Testis (tissue), 3 donors: ENCODE results near the gene CNTN6. TPM values are rescaled to one million over a fixed set of nuclear protein-coding genes. Genes with fewer than 3 reads are reported as not detected.

Experiments
- DNase-seq: peaks from one replicate; pipeline ENCODE4 v3.0.0-alpha.2; 2019
- H3K27ac ChIP-seq, 2 donors: fragments of 200-600 bp; sonication (generic); one replicate each; pipeline ENCODE4 v1.5.1; 2019
- H3K27me3 ChIP-seq: fragments of 200-600 bp; sonication (generic); one replicate; pipeline ENCODE4 v1.5.1; 2019
- H3K36me3 ChIP-seq: fragments of 200-600 bp; sonication (generic); one replicate; pipeline ENCODE4 v1.5.1; 2017; ENCODE audit warnings: low read depth; ENCODE audit errors: missing control alignments
- H3K4me1 ChIP-seq: fragments of 200-600 bp; sonication (generic); one replicate; pipeline ENCODE4 v1.5.1; 2019
- H3K4me3 ChIP-seq, 2 donors: fragments of 200-600 bp; sonication (generic); one replicate each; pipeline ENCODE4 v1.5.1; 2017 to 2019
- H3K9me3 ChIP-seq: fragments of 200-600 bp; sonication (generic); one replicate; pipeline ENCODE4 v1.5.1; 2017
- POLR2A ChIP-seq: fragments of 450-650 bp; IDR thresholded peaks from one replicate; pipeline ENCODE4 v1.6.1; 2017; ENCODE audit warnings: antibody characterized with exemption, mild to moderate bottlenecking, moderate library complexity
- WGBS, 2 donors: methylation state at CpG; one replicate each; pipeline ENCODE4 v1.1.5; 2018; 5-methylcytosine and 5-hydroxymethylcytosine counted together
- intact Hi-C: fragments of 100-400 bp; cut with DNase I; formaldehyde crosslinking; loops from one replicate; pipeline ENCODE4 v1.15.1; 2023; ENCODE audit warnings: low total_unique reads
- polyA plus RNA-seq: library from polyadenylated mRNA; stranded (reverse); fragments of 350-450 nt; fragmentation: Illumina TruSeq; extraction: RNeasy Lipid Tissue Mini Kit (QIAGEN cat#74804); gene quantifications from one replicate; pipeline ENCODE4 v1.2.3, GENCODE V29; 2014; ENCODE audit warnings: low read depth, low replicate concordance; ENCODE audit not compliant: insufficient read depth
- total RNA-seq, 2 donors: library from RNA; depleted of rRNA; stranded (reverse); fragments of >200 nt; gene quantifications; one replicate each; pipeline ENCODE4 v1.2.3, GENCODE V29; 2016
- TF ChIP-seq, protein P1 (sequence below), 3 experiments: fragments of 450-650 bp in 2 of 3; fragments of 200-600 bp in 1 of 3; sonication (generic) in 1 of 3; IDR thresholded peaks; one replicate each; pipeline ENCODE4 v1.5.1; 2016 to 2019; ENCODE audit warnings: antibody characterized with exemption in 3 of 3, mild to moderate bottlenecking in 2 of 3, moderate library complexity in 1 of 3

Gene CNTN6
- total and polyA plus RNA-seq, 3 donors from 2014 or later = 0.22 to 0.74 (median 0.31) TPM

DNA sequence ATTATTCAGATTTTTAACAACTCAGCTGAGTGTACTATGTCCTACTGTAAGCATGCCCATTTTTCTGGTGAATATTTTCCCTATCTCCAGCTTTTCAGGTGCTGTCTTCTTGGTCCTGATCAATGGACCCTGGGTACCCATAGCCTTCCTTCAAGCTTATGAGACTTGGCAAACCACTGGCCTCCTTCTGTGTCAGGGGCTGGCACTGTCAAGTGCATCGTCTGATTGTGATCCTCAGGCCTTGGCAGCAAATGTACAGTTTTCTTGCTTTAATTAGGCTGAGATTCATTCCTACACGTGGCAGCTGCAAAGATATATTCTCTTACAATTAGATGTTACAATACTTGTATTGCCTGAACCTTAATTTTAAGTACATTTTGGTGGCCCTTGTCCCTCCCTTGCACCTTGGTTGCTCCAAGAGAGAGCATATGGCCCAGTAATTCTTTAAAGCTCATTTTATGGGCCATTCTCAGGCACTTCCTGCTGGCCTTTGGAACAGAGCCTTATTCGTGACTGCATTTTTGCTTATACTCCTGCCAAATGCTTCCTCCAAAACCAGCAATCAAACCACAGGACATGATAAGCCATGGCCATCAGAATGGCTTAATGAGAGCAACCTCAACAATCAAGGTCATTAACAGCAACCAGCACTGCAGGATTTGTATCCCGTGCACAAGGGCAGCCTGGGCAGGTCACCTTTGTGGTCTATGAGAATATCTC, 179.9 kb downstream of the CNTN6 start:
- Histone ChIP-seq H3K9me3 (no peaks in the 10 kb centered on the region), H3K4me3 (no peak overlapping the region), H3K27ac (no peak overlapping the region), H3K36me3 (no peaks in the 10 kb centered on the region), H3K27me3 (no peaks in the 10 kb centered on the region), H3K4me1 (no peaks in the 10 kb centered on the region)
- DNase-seq = no peak
- TF ChIP-seq POLR2A = no peak
- TF ChIP-seq, protein P1, sequence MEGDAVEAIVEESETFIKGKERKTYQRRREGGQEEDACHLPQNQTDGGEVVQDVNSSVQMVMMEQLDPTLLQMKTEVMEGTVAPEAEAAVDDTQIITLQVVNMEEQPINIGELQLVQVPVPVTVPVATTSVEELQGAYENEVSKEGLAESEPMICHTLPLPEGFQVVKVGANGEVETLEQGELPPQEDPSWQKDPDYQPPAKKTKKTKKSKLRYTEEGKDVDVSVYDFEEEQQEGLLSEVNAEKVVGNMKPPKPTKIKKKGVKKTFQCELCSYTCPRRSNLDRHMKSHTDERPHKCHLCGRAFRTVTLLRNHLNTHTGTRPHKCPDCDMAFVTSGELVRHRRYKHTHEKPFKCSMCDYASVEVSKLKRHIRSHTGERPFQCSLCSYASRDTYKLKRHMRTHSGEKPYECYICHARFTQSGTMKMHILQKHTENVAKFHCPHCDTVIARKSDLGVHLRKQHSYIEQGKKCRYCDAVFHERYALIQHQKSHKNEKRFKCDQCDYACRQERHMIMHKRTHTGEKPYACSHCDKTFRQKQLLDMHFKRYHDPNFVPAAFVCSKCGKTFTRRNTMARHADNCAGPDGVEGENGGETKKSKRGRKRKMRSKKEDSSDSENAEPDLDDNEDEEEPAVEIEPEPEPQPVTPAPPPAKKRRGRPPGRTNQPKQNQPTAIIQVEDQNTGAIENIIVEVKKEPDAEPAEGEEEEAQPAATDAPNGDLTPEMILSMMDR (IDR thresholded peaks at IDR 0.05) = no peak
- intact Hi-C loops = no loop called here
- WGBS, 2 donors = 44 to 45% methylated on average over 4 of the region's 4 CpGs

DNA sequence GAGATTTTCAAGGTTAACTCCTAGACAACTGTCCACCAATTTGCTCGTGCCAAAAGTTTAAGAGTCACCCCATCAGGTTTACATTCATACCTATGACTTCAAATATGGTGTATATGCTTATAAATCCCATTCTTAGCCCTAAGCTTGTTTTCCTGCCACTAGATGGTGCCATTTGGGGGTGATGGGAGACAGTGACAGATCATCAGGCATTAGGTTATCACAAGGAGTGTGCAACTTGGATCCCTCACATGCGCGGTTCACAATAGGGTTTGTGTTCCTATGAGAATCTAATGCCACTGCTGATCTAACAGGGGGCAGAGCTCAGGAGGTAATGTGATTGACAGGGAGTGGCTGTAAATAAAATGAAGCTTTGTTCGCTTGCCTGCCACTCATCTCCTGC, 182.7 kb downstream of the CNTN6 start:
- 74 to 81% methylated on average over 4 of the region's 4 CpGs for WGBS, 2 donors
- Histone ChIP-seq H3K9me3 (no peaks in the 10 kb centered on the region), H3K27ac (no peak overlapping the region), H3K4me3 (no peak overlapping the region), H3K27me3 (no peaks in the 10 kb centered on the region), H3K4me1 (no peaks in the 10 kb centered on the region), H3K36me3 (no peaks in the 10 kb centered on the region)
- TF ChIP-seq, protein P1 (IDR thresholded peaks at IDR 0.05) = peak in 2 of 3 experiments; percentile 18 to 19
- no peak for TF ChIP-seq POLR2A
- peak; percentile 54 for DNase-seq
- intact Hi-C loops = no loop called here

DNA sequence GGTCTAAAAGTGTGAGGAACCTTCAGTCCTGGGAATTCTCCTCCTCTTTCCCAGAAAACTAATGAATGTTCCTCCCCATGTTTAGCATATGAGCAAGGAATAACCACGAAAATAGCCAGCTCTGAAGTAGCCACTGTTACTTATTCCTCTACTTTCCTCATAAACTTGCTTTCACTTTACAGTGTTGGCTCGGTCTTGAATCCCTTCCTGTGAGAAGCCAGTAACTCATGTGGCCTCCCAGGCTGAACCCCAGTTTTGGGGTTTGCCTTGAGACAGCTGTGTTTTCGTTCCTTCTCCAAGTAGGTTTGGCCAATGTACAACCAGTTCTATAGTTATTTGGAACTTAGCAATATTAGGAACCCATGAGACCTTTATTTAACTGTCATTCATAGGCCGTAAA, 195.0 kb downstream of the CNTN6 start:
- 83 to 88% methylated on average over 4 of the region's 4 CpGs for WGBS, 2 donors
- H3K4me1 ChIP-seq = no peaks in the 10 kb centered on the region
- no peaks in the 10 kb centered on the region for H3K9me3 ChIP-seq
- intact Hi-C loops = no loop called here
- H3K27ac ChIP-seq = no peak overlapping the region
- no peak overlapping the region for H3K4me3 ChIP-seq
- H3K27me3 ChIP-seq = no peaks in the 10 kb centered on the region
- H3K36me3 ChIP-seq = no peaks in the 10 kb centered on the region
- no peak for TF ChIP-seq POLR2A
- TF ChIP-seq, protein P1 (IDR thresholded peaks at IDR 0.05) = no peak
- DNase-seq = no peak

DNA sequence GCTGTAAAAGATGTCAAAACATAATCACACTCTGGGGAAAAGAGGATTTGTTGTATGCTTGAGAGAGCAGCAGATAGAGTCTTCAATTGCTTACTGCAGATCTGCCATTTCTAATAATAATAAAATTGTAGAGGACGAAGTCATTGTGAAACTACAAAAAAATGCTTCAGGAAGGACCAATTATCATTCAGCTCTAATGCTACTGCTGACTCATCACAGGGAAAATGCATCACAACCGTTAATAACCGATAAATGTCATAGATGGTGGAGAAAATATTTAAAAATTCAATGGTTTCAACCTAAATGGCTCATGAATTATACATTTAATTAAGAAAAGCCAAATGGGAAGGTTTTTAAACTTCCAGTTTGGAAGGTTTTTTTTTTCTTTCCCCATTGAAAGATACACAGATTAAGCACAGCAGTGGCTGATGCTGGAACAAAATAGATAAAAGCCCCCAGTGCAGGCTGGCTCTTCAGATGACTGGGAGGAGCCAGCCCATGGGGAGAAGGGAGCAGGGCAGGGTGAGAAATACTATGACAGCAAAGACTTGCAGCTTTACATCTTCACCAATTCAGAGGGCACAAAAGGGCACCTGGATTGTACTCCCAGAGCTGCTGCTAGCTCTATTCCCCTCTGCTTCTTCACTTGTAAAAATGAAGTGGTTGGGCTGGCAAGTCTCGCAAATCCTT, 196.1 kb downstream of the CNTN6 start:
- intact Hi-C loops = no loop called here
- TF ChIP-seq, protein P1 (IDR thresholded peaks at IDR 0.05) = no peak
- no peak for TF ChIP-seq POLR2A
- no peak for DNase-seq
- no peaks in the 10 kb centered on the region for H3K27me3 ChIP-seq
- no peaks in the 10 kb centered on the region for H3K36me3 ChIP-seq
- no peaks in the 10 kb centered on the region for H3K4me1 ChIP-seq
- 71 to 83% methylated on average over 4 of the region's 4 CpGs for WGBS, 2 donors
- H3K9me3 ChIP-seq = no peaks in the 10 kb centered on the region
- H3K27ac ChIP-seq = no peak overlapping the region
- no peak overlapping the region for H3K4me3 ChIP-seq
